GM18502 (cell line): ENCODE results near the gene SPARC.
"Not testable (repeated sequence)": the region's sequence is repeated elsewhere in the genome, so short reads cannot be mapped to it uniquely, and the experiment has no call there.

ENCODE experiments used
- ATAC-seq: cut with Tn5 transposase; IDR thresholded peaks from one replicate; pipeline ENCODE4 v1.9.1; 2021; ENCODE audit warnings: mild to moderate bottlenecking; ENCODE audit not compliant: unreplicated experiment, poor library complexity

SPARC gene

GRCh38 chr5:151680944-151681427 is 5.7 kb downstream of the SPARC start:
- no peak for ATAC-seq

- ATAC-seq = not testable (repeated sequence)
These were observed 6.6 kb downstream of the SPARC start for GRCh38 chr5:151680156-151680505.

GRCh38 chr5:151679421-151680155 is 7.1 kb downstream of the SPARC start:
- no peak for ATAC-seq

- ATAC-seq = no peak
These were observed 8.0 kb downstream of the SPARC start for GRCh38 chr5:151678713-151679112.

- no peak for ATAC-seq
These were observed 8.8 kb downstream of the SPARC start for GRCh38 chr5:151677776-151678545.

- no peak for ATAC-seq
These were observed 10.0 kb downstream of the SPARC start for GRCh38 chr5:151676719-151677118.

- no peak for ATAC-seq
These were observed 10.4 kb downstream of the SPARC start for GRCh38 chr5:151676314-151676712.

- peak; percentile 81 for ATAC-seq
These were observed 11.0 kb downstream of the SPARC start for GRCh38 chr5:151675611-151676313.

GRCh38 chr5:151674626-151675610 is 11.8 kb downstream of the SPARC start:
- no peak for ATAC-seq

- no peak for ATAC-seq
These were observed 13.3 kb downstream of the SPARC start for GRCh38 chr5:151673421-151673820.

GRCh38 chr5:151672516-151672915 is 14.2 kb downstream of the SPARC start:
- no peak for ATAC-seq

GRCh38 chr5:151671950-151672349 is 14.8 kb downstream of the SPARC start:
- no peak for ATAC-seq

- no peak for ATAC-seq
These were observed 15.6 kb downstream of the SPARC start for GRCh38 chr5:151670953-151671636.

GRCh38 chr5:151670083-151670686 is 16.5 kb downstream of the SPARC start:
- ATAC-seq = no peak

- no peak for ATAC-seq
These were observed 19.6 kb downstream of the SPARC start for GRCh38 chr5:151667083-151667482.

GRCh38 chr5:151665613-151666012 is 21.1 kb downstream of the SPARC start:
- ATAC-seq = no peak

- no peak for ATAC-seq
These were observed 21.8 kb downstream of the SPARC start for GRCh38 chr5:151664694-151665585.
